Keratinocyte (primary cell): ENCODE results near the gene MAST3. TPM values are rescaled to one million over a fixed set of nuclear protein-coding genes. Genes with fewer than 3 reads are reported as not detected.

Experiments used
- DNase-seq: peaks from one replicate; pipeline ENCODE4 v3.0.0-alpha.2; 2011; ENCODE audit warnings: low read depth, missing footprints, low spot score
- FAIRE-seq: peaks from 2 replicates; lab custom pipeline; 2011; peaks lifted over from hg19 to GRCh38; lab: Jason Lieb, UNC
- H2AFZ ChIP-seq: 2 replicates; pipeline ENCODE4 v1.6.0; 2012; ENCODE audit warnings: low read length, control low read depth, inconsistent platforms; ENCODE audit not compliant: control insufficient read depth
- H3K27ac ChIP-seq: 2 replicates; pipeline ENCODE4 v1.5.1; 2011; ENCODE audit warnings: low read length; ENCODE audit not compliant: control insufficient read depth, insufficient read depth
- H3K27me3 ChIP-seq: 3 replicates; pipeline ENCODE4 v1.6.0; 2011; ENCODE audit warnings: low read length; ENCODE audit not compliant: control insufficient read depth, insufficient read depth; ENCODE audit errors: extremely low read depth
- H3K36me3 ChIP-seq, 2 experiments: 2 replicates in 1 of 2; 3 replicates in 1 of 2; pipeline ENCODE4 v1.5.1; 2011; ENCODE audit warnings: low read length in 2 of 2, mild to moderate bottlenecking in 1 of 2; ENCODE audit not compliant: control insufficient read depth in 2 of 2, insufficient read depth in 2 of 2; ENCODE audit errors: extremely low read depth in 1 of 2
- H3K4me1 ChIP-seq: 3 replicates; pipeline ENCODE4 v1.5.1; 2011; ENCODE audit warnings: low read length; ENCODE audit not compliant: control insufficient read depth, insufficient read depth; ENCODE audit errors: extremely low read depth
- H3K4me2 ChIP-seq: 3 replicates; pipeline ENCODE4 v1.6.0; 2011; ENCODE audit warnings: low read depth, low read length; ENCODE audit not compliant: control insufficient read depth, insufficient read depth; ENCODE audit errors: extremely low read depth
- H3K4me3 ChIP-seq, 3 experiments: fragments of 200-600 bp in 1 of 3; sonication (generic) in 1 of 3; 2 replicates in 2 of 3; 3 replicates in 1 of 3; pipeline ENCODE4 v1.5.1; 2011 to 2016; ENCODE audit warnings: low read length in 3 of 3, mild to moderate bottlenecking in 3 of 3, control low read depth in 2 of 3, inconsistent platforms in 1 of 3, low read depth in 1 of 3, mixed read lengths in 1 of 3, mixed run types in 1 of 3, moderate library complexity in 1 of 3; ENCODE audit not compliant: control insufficient read depth in 2 of 3, insufficient read depth in 2 of 3; ENCODE audit errors: extremely low read depth in 1 of 3
- H3K79me2 ChIP-seq: 2 replicates; pipeline ENCODE4 v1.6.0; 2012; ENCODE audit warnings: low read length; ENCODE audit not compliant: control insufficient read depth, insufficient read depth
- H3K9ac ChIP-seq: 3 replicates; pipeline ENCODE4 v1.6.0; 2011; ENCODE audit warnings: low read length; ENCODE audit not compliant: control insufficient read depth, insufficient read depth; ENCODE audit errors: extremely low read depth
- H3K9me1 ChIP-seq: 3 replicates; pipeline ENCODE4 v1.6.0; 2011; ENCODE audit warnings: low read length; ENCODE audit not compliant: control insufficient read depth, insufficient read depth; ENCODE audit errors: extremely low read depth
- H3K9me3 ChIP-seq: 2 replicates; pipeline ENCODE4 v1.5.1; 2012; ENCODE audit warnings: low read depth, low read length; ENCODE audit not compliant: control insufficient read depth
- H4K20me1 ChIP-seq: 3 replicates; pipeline ENCODE4 v1.6.0; 2011; ENCODE audit warnings: low read length; ENCODE audit not compliant: control insufficient read depth, insufficient read depth; ENCODE audit errors: extremely low read depth
- CTCF ChIP-seq, 3 experiments: IDR thresholded peaks in 1 of 3; conservative IDR thresholded peaks in 1 of 3; optimal IDR thresholded peaks in 1 of 3; 2 replicates in 2 of 3; 3 replicates in 1 of 3; pipeline versions ENCODE3 to v1.5.1; 2011; ENCODE audit warnings: low read length in 3 of 3, mild to moderate bottlenecking in 3 of 3, moderate library complexity in 2 of 3, control low read depth in 1 of 3, inconsistent platforms in 1 of 3; ENCODE audit not compliant: insufficient read depth in 2 of 3; ENCODE audit errors: extremely low read depth in 1 of 3
- EZH2 ChIP-seq: IDR thresholded peaks from one replicate; pipeline ENCODE4 v1.6.1; 2012; ENCODE audit warnings: inconsistent platforms, mild to moderate bottlenecking, low read length, moderate library complexity
- dilution Hi-C: fragments of 300-500 bp; cut with MboI; formaldehyde crosslinking; loops from one replicate; pipeline ENCODE4 v1.7.0; 2020; ENCODE audit warnings: low sequenced_read_pairs; ENCODE audit not compliant: extremely low pct_ligation_motif_present
- polyA plus RNA-seq, 5 experiments: library from polyadenylated mRNA; depleted of rRNA in 3 of 5; stranded (reverse) in 3 of 5; stranded (forward) in 1 of 5; unstranded in 1 of 5; fragments of >200 nt; gene quantifications; 1 replicate in 1 of 5; 2 replicates in 3 of 5; 3 replicates in 1 of 5; pipeline versions ENCODE4 v1.2.1 to v1.2.3, GENCODE V29; 2011 to 2012; ENCODE audit warnings: missing spikeins in 2 of 5, low read depth in 1 of 5, low replicate concordance in 1 of 5

Gene MAST3
- polyA plus RNA-seq, 1 donor (not counting 4 experiments of a cell fraction or from before 2014, with no cell fraction given) = 0.73 TPM

- Histone ChIP-seq H3K9me3 (no peaks in the 10 kb centered on the region), H3K4me1 (no peaks in the 10 kb centered on the region), H3K9ac (no peak overlapping the region), H3K27ac (no peak overlapping the region), H2AFZ (no peak overlapping the region), H3K79me2 (no peaks in the 10 kb centered on the region), H4K20me1 (no peaks in the 10 kb centered on the region), H3K4me2 (no peak overlapping the region), H3K9me1 (no peaks in the 10 kb centered on the region), H3K27me3 (no peaks in the 10 kb centered on the region), H3K36me3 (peaks cover 0 to 6% of the 10 kb centered on the region in 2 experiments), H3K4me3 (no peak overlapping the region)
- FAIRE-seq (no peak), DNase-seq (no peak)
- no peak for TF ChIP-seq CTCF (optimal IDR thresholded peaks at IDR 0.05 in 1 of 3, IDR thresholded peaks at IDR 0.05 in 1 of 3, conservative IDR thresholded peaks at IDR 0.05 in 1 of 3; ENCODE audit: extremely low read depth in 1 of 3, insufficient read depth in 2 of 3, low read length in 3 of 3)
- dilution Hi-C loops = no loop called here
Observed at GRCh38 chr19:18128805-18129204, 31.2 kb downstream of the MAST3 start.

- no peak overlapping the region for H3K4me2 ChIP-seq
- DNase-seq (no peak), FAIRE-seq (no peak)
- H3K9ac ChIP-seq = no peak overlapping the region
- H3K9me3 ChIP-seq = no peaks in the 10 kb centered on the region
- no peaks in the 10 kb centered on the region for H3K9me1 ChIP-seq
- no peaks in the 10 kb centered on the region for H3K27me3 ChIP-seq
- TF ChIP-seq CTCF (optimal IDR thresholded peaks at IDR 0.05 in 1 of 3, IDR thresholded peaks at IDR 0.05 in 1 of 3, conservative IDR thresholded peaks at IDR 0.05 in 1 of 3; ENCODE audit: extremely low read depth in 1 of 3, insufficient read depth in 2 of 3, low read length in 3 of 3) (no peak), EZH2 (no peak)
- no peak overlapping the region for H3K27ac ChIP-seq
- no peak overlapping the region for H3K4me3 ChIP-seq
- H4K20me1 ChIP-seq = no peaks in the 10 kb centered on the region
- peaks cover 0 to 12% of the 10 kb centered on the region in 2 experiments for H3K36me3 ChIP-seq
- no peaks in the 10 kb centered on the region for H3K79me2 ChIP-seq
- H2AFZ ChIP-seq = no peak overlapping the region
- dilution Hi-C loops = no loop called here
- no peaks in the 10 kb centered on the region for H3K4me1 ChIP-seq
Observed at GRCh38 chr19:18130523-18131242, 33.1 kb downstream of the MAST3 start.
